Fibroblast of pulmonary artery (primary cell): Measurements from ENCODE around the gene FHDC1.

Source experiments
- DNase-seq: peaks from one replicate; pipeline ENCODE4 v3.0.0-alpha.2; 2010; ENCODE audit warnings: low read depth
- H3K4me3 ChIP-seq: replicated peaks from 2 replicates; pipeline ENCODE4 v1.5.1; 2011; ENCODE audit warnings: low read depth, mild to moderate bottlenecking, control low read depth, low read length, moderate library complexity
- TF ChIP-seq, protein P1 (sequence below): IDR thresholded peaks from 2 replicates; pipeline ENCODE4 v1.5.1; 2011; ENCODE audit warnings: mild to moderate bottlenecking, control low read depth, low read length, inconsistent platforms; ENCODE audit errors: missing control alignments

The FHDC1 gene

GRCh38 chr4:152900395-152900794, 35.7 kb upstream of the FHDC1 start:
- TF ChIP-seq, protein P1, sequence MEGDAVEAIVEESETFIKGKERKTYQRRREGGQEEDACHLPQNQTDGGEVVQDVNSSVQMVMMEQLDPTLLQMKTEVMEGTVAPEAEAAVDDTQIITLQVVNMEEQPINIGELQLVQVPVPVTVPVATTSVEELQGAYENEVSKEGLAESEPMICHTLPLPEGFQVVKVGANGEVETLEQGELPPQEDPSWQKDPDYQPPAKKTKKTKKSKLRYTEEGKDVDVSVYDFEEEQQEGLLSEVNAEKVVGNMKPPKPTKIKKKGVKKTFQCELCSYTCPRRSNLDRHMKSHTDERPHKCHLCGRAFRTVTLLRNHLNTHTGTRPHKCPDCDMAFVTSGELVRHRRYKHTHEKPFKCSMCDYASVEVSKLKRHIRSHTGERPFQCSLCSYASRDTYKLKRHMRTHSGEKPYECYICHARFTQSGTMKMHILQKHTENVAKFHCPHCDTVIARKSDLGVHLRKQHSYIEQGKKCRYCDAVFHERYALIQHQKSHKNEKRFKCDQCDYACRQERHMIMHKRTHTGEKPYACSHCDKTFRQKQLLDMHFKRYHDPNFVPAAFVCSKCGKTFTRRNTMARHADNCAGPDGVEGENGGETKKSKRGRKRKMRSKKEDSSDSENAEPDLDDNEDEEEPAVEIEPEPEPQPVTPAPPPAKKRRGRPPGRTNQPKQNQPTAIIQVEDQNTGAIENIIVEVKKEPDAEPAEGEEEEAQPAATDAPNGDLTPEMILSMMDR, result no peak
- H3K4me3 ChIP-seq, result no peak overlapping the region

GRCh38 chr4:152901205-152901604, 34.9 kb upstream of the FHDC1 start:
- DNase-seq, result peak; percentile 26
- no peak overlapping the region for H3K4me3 ChIP-seq
- TF ChIP-seq, protein P1, result no peak

More at GRCh38 chr4:152900395-152900794, 35.7 kb upstream of the FHDC1 start:
- DNase-seq, result no peak

DNA sequence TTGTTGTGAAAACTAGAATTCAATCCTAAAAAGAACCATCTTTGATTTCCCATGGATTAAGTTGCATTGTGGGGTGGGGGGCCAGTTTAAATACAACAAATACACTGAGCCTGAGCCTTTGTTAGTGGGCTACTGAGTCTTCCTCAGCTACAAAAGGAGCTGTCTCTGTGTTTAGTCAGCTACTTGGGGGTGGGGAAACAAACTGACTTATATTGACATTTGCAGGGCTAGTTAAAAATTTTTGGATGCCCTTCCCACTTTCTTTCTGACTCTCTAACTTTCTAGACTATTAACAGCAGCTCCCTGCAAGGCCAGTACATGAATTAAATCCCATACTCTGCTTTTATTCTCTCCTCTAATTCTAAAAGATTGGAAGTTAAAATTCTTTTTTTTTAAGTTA, 32.5 kb upstream of the FHDC1 start:
- TF ChIP-seq, protein P1, result no peak
- no peak for DNase-seq
- H3K4me3 ChIP-seq, result no peak overlapping the region

DNA sequence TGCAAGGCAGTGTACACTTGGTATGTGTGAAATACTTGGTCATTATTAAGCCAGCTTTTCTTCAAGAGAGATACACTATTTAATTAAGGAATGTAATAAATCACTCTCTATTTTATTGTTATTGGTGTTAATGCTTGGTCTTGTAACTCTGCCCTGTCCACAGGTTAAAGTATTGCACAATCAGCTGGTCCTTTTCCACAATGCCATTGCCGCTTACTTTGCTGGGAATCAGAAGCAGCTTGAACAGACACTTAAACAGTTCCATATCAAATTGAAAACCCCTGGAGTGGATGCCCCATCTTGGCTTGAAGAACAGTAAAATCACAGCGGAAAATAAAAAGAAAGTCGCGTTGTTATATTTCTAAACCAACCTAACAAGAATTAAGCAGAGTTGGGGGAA, 26.2 kb upstream of the FHDC1 start:
- TF ChIP-seq, protein P1, result no peak
- DNase-seq, result no peak
- H3K4me3 ChIP-seq, result no peak overlapping the region

- TF ChIP-seq, protein P1, result no peak
- no peak overlapping the region for H3K4me3 ChIP-seq
- DNase-seq, result no peak
These were observed 25.6 kb upstream of the FHDC1 start for GRCh38 chr4:152910521-152910920.

DNA sequence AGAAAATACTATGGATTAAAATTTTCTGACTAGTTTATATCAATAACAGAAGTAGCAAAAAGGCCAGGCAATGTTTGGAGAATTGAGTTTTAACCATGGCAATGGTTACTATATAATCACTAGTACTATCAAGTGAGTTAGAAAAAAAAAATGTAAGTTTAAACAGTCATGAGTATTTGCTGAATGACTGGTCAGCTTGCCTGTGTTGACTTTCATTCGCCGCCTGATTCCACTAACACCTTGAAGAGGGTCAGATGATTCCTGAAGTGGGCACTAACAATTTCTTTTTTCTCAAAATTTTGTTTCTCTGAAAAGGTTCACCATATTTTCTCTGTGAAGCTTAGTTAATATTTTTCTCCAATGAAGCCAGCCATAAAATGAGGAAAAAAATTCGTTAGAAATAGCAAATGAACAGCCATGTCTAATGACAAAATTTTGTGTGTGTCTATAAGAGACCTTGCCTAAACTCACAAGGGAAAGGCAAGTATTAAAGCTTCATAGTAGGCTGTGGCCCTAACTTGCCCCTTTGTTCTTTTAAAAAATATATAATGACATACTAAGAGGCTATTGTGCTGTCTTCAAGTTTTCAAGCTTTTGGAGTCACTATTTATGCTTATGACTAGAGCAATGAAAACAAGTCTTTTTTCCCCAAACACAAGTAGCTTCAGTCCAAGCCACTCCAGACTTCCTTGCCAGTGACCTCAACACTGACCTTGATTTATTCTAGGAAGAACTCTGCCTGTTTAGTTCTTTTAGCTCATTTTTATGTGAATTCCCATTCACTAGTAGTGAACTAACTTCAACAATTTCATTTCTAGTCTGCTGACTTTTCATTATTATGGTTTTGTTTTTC, 18.4 kb upstream of the FHDC1 start:
- H3K4me3 ChIP-seq, result no peak overlapping the region
- no peak for DNase-seq
- TF ChIP-seq, protein P1, result no peak

GRCh38 chr4:152919826-152920225, 16.3 kb upstream of the FHDC1 start:
- TF ChIP-seq, protein P1, result no peak
- no peak overlapping the region for H3K4me3 ChIP-seq
- no peak for DNase-seq
